Smooth muscle cell of bladder (primary cell): ENCODE data around the gene RSAD1. TPM values are rescaled to one million over a fixed set of nuclear protein-coding genes. Genes with fewer than 3 reads are reported as not detected.

Experiments used
- total RNA-seq: library from RNA; depleted of rRNA; stranded (reverse); fragments of >200 nt; gene quantifications from 2 replicates; pipeline ENCODE4 v1.2.3, GENCODE V29; 2014

The RSAD1 gene
- total RNA-seq: 9.8 and 16.6 TPM in 2 replicates

DNA sequence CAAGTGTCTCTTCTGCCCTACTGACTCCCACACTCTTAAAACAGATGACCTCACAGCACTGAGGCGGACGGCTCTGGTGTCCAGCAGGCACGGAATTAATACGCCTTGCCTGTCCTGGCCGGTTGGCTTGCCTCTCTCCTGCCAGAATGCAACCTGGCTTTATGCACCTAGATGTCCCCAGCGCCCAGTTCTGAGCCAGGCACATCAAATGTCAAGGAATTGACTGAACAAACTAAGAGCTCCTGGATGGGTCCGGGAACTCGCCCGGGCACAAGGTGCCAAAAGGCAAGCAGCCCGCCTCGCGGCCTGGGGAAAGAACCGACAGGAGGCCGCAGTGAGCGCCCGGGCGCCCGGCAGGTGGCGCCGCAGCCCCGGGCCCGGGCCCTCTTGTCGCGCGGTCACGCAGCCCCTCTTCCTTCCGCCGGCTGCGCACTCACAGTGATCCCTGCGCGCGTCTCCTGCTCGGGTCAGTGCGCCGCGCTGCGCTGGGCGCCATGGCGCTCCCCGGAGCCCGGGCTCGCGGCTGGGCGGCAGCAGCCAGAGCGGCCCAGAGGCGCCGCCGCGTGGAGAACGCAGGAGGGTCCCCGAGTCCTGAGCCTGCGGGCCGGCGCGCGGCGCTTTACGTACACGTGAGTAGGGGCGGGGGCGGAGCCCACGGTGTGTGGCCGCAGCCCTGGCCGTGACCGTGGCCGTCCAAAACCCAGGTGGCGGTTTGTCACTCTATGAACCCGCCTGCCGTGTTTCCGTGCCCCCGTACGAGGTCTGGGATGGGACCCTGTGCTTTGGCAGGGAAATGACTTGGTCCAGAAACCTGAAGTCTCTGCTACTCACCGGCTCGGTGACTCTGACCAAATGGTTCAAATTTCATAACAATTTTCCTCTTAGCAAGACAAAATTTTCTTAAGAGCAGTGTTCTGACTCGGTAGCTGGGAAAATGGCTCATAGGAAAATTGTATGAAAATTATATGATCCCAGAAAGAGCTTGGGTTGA is at the start of gene RSAD1:
Gene RSAD1, plus strand, starts transcription at position 470 of the 991 bp plus-strand sequence. Its CDS starts 25 bp downstream, at position 495.

DNA sequence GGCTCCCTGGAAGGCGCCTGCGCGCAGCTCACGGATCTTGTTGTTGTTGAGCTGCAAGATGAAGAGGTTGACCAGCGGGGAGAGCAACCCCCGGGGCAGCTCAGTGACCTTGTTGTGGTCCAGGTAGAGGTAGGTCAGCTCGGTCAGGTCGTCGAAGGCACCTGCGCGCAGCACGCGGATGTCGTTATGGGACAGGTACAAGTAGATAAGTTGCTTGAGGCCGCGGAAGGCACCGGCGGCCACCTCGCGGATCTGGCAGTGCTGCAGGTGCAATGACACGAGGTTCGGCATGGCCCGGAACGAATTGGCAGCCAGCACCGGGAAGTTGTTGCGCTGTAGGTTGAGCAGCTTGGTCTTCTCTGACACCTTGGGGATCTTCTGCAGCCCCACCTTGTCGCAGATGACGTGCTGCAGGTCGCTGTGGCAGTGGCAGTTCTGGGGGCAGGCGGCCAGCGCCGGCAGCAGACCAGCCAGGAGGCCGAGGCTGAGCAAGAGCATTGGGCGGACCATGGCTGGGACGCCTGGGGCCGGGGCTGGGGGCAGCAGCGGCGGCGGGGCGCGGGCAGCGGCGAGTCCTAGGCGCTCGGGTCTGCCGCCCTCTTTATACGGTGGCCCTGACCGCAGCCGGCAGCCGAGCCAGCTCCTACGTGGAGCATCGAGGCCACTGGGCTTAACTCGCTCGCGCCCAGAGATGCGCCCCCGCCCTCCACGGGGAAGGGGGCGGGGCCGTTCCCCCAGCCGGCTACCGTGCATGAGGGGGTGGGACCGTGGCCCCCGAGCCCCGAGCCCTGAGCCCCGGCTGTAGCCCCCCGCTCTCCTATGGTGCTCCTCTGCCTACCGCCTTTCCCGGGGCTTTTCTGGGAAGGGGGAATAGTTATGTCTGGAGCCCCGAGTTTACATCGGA is 10.1 kb upstream of the RSAD1 start, which contains the start of gene CHAD:
Gene CHAD, minus strand, starts transcription at position 577 of the 904 bp plus-strand sequence. Its CDS starts 67 bp downstream, at position 510.

DNA sequence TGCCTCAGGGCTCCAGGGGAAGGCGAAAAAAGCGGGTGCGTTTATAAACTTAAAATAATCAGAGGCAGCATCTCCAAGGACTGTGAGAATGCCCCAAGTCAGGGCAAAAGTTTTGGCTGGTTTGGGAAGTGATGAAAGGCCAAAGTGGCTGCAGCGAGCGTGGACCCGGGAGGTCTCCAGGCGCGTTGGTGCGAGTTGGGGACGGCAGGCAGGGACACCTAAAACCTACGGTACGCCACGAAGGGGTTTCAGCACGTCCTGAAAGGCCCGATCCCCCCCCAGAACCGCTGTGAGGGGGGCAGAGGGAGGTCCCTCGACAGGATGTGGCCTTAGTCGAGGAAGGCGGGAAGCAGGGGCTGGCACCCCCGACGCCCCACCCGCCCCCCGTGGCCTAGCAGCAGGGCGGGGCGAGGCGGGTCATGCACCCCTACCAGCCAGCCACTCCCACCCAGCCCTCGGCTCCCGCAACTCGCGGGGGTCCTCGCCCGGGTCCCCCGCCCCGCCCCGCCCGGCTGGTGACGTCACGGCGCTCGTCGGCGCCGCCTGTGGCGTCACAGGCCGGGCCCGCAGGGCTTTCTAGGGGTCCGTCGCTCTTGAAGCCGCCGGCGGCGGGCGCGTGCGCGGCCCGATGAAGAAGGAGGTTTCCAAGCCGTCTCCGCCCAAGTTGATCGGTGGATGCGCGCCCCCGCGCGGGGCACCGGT is 29.4 kb downstream of the RSAD1 start, which contains the start of gene MYCBPAP:
Gene MYCBPAP, plus strand, starts transcription at position 569 of the 702 bp plus-strand sequence. CDS start 236 bp downstream, outside the sequence.

GRCh38 chr17:50532452-50533024 is 53.9 kb downstream of the RSAD1 start, which contains the start of gene EPN3:
Gene EPN3 (plus strand): TSS chr17:50532735. CDS start chr17:50536557, 3,822 bp downstream.

Other genes starting within 250 kb of the RSAD1 start
- gene TMEM92, start 204.4 kb upstream of the RSAD1 start, total RNA-seq: under 0.01 and 0.09 TPM in 2 replicates
- gene XYLT2, start 132.7 kb upstream of the RSAD1 start, total RNA-seq: 46.5 and 52.6 TPM in 2 replicates
- gene MRPL27, start 105.7 kb upstream of the RSAD1 start, total RNA-seq: 68.6 and 68.9 TPM in 2 replicates
- 1.3 TPM in 2 replicates for gene EME1, start 105.6 kb upstream of the RSAD1 start, total RNA-seq
- 135 and 154 TPM in 2 replicates for gene LRRC59, start 81.3 kb upstream of the RSAD1 start, total RNA-seq
- gene ACSF2, start 52.6 kb upstream of the RSAD1 start, total RNA-seq: 20.3 and 40.5 TPM in 2 replicates
- not detected in 2 replicates for gene CHAD, start 10.0 kb upstream of the RSAD1 start, total RNA-seq
- 0.43 and 1.6 TPM in 2 replicates for gene MYCBPAP, start 29.6 kb downstream of the RSAD1 start, total RNA-seq
- not detected in 2 replicates for gene EPN3, start 53.9 kb downstream of the RSAD1 start, total RNA-seq
- gene SPATA20, start 68.3 kb downstream of the RSAD1 start, total RNA-seq: 56.9 and 59.6 TPM in 2 replicates
- under 0.01 and 0.37 TPM in 2 replicates for gene CACNA1G, start 81.9 kb downstream of the RSAD1 start, total RNA-seq
- gene ABCC3, start 156.0 kb downstream of the RSAD1 start, total RNA-seq: 17.1 and 23.8 TPM in 2 replicates
- gene ANKRD40, start 229.1 kb downstream of the RSAD1 start, total RNA-seq: 18.9 and 25.5 TPM in 2 replicates
- 17.4 and 23.1 TPM in 2 replicates for gene LUC7L3, start 240.7 kb downstream of the RSAD1 start, total RNA-seq